HepG2 (cell line): ENCODE data around the gene RPEL1. TPM values are rescaled to one million over a fixed set of nuclear protein-coding genes. Genes with fewer than 3 reads are reported as not detected.

Experiments
- ARHGAP35 ChIP-seq: sonication (generic); formaldehyde crosslinking; IDR thresholded peaks from 2 replicates; pipeline ENCODE4 v1.9.0; 2022; ENCODE audit warnings: mild to moderate bottlenecking, inconsistent platforms, moderate library complexity, missing genetic modification reagents, borderline replicate concordance
- ATF1 ChIP-seq: IDR thresholded peaks from 2 replicates; pipeline ENCODE4 v1.6.1; 2016; ENCODE audit warnings: mild to moderate bottlenecking, control low read depth
- DNMT1 ChIP-seq: sonication (generic); formaldehyde crosslinking; IDR thresholded peaks from 2 replicates; pipeline ENCODE4 v1.5.1; 2020; ENCODE audit warnings: mild to moderate bottlenecking, missing genetic modification reagents
- ELK4 ChIP-seq: sonication (generic); formaldehyde crosslinking; IDR thresholded peaks from 2 replicates; pipeline ENCODE4 v1.9.0; 2021; ENCODE audit warnings: missing genetic modification reagents, borderline replicate concordance
- FOXJ3 ChIP-seq: sonication (generic); formaldehyde crosslinking; IDR thresholded peaks from 2 replicates; pipeline ENCODE4 v1.4.0; 2020; ENCODE audit warnings: missing genetic modification reagents, mild to moderate bottlenecking, borderline replicate concordance
- GLI4 ChIP-seq: sonication (generic); formaldehyde crosslinking; IDR thresholded peaks from 2 replicates; pipeline ENCODE4 v1.5.1; 2020; ENCODE audit warnings: missing genetic modification reagents, mild to moderate bottlenecking, moderate library complexity, borderline replicate concordance
- GRHL1 ChIP-seq: sonication (generic); formaldehyde crosslinking; conservative IDR thresholded peaks from 2 replicates; pipeline ENCODE4 v1.8.0; 2022; ENCODE audit warnings: missing genetic modification reagents
- HNF4G ChIP-seq, 2 experiments: sonication (generic) in 1 of 2; formaldehyde crosslinking in 1 of 2; IDR thresholded peaks; 2 replicates each; pipeline versions ENCODE4 v1.4.0 to v1.6.1; 2011 to 2020; ENCODE audit warnings: borderline replicate concordance in 2 of 2, low read depth in 2 of 2, mild to moderate bottlenecking in 2 of 2, low read length in 1 of 2, missing genetic modification reagents in 1 of 2, moderate library complexity in 1 of 2
- IKZF1 ChIP-seq: fragments of 450-650 bp; IDR thresholded peaks from 2 replicates; pipeline ENCODE4 v1.7.1; 2016
- KMT2B ChIP-seq: IDR thresholded peaks from 2 replicates; pipeline ENCODE4 v1.6.1; 2016; ENCODE audit warnings: missing genetic modification reagents, missing compliant biosample characterization
- MTA3 ChIP-seq: sonication (generic); formaldehyde crosslinking; IDR thresholded peaks from 2 replicates; pipeline ENCODE4 v1.4.0; 2020; ENCODE audit warnings: missing genetic modification reagents
- NR2C2 ChIP-seq: sonication (generic); formaldehyde crosslinking; IDR thresholded peaks from 2 replicates; pipeline ENCODE4 v1.4.0; 2020; ENCODE audit warnings: missing genetic modification reagents, mild to moderate bottlenecking, moderate library complexity, borderline replicate concordance
- PRMT3 ChIP-seq: sonication (generic); formaldehyde crosslinking; IDR thresholded peaks from 2 replicates; pipeline ENCODE4 v1.8.1; 2022; ENCODE audit warnings: low read depth, mild to moderate bottlenecking, moderate library complexity, missing genetic modification reagents, borderline replicate concordance
- TAF1 ChIP-seq: sonication (generic); formaldehyde crosslinking; IDR thresholded peaks from 2 replicates; pipeline ENCODE4 v1.4.0; 2020; ENCODE audit warnings: missing genetic modification reagents
- ZFP36 ChIP-seq: fragments of 150-350 bp; IDR thresholded peaks from 2 replicates; pipeline ENCODE4 v1.6.1; 2018; ENCODE audit warnings: borderline replicate concordance, low read length, low read depth; ENCODE audit not compliant: partially characterized antibody
- ZFP41 ChIP-seq: sonication (generic); formaldehyde crosslinking; IDR thresholded peaks from 2 replicates; pipeline ENCODE4 v1.4.0; 2020; ENCODE audit warnings: mild to moderate bottlenecking, missing genetic modification reagents, borderline replicate concordance
- ZMYM3 ChIP-seq: sonication (generic); formaldehyde crosslinking; IDR thresholded peaks from 2 replicates; pipeline ENCODE4 v1.5.1; 2020; ENCODE audit warnings: mild to moderate bottlenecking, missing genetic modification reagents
- ZNF207 ChIP-seq: fragments of 450-650 bp; IDR thresholded peaks from 2 replicates; pipeline ENCODE4 v1.6.1; 2016; ENCODE audit warnings: antibody characterized with exemption, borderline replicate concordance
- ZNF281 ChIP-seq: sonication (generic); formaldehyde crosslinking; IDR thresholded peaks from 2 replicates; pipeline ENCODE4 v1.4.0; 2020; ENCODE audit warnings: missing genetic modification reagents, borderline replicate concordance
- ZNF775 ChIP-seq: sonication (generic); formaldehyde crosslinking; IDR thresholded peaks from 2 replicates; pipeline ENCODE4 v1.4.0; 2020; ENCODE audit warnings: missing genetic modification reagents, mild to moderate bottlenecking, moderate library complexity, borderline replicate concordance
- ZNF788 ChIP-seq: sonication (generic); formaldehyde crosslinking; IDR thresholded peaks from 2 replicates; pipeline ENCODE4 v1.5.0; 2020; ENCODE audit warnings: mild to moderate bottlenecking, missing genetic modification reagents, borderline replicate concordance
- polyA plus RNA-seq, 8 experiments: library from polyadenylated mRNA; depleted of rRNA in 3 of 8; stranded (reverse) in 7 of 8; unstranded in 1 of 8; fragments of >200 nt; fragmentation: Illumina TruSeq in 4 of 8; extraction: Trizol in 4 of 8; gene quantifications; 2 replicates each; pipeline versions ENCODE4 v1.2.1 to v1.2.3, GENCODE V29; 2011 to 2016; ENCODE audit warnings: low read depth in 4 of 8, missing spikeins in 1 of 8, mixed read lengths in 1 of 8; ENCODE audit not compliant: insufficient read depth in 1 of 8
- total RNA-seq, 5 experiments: library from RNA; depleted of rRNA; stranded (reverse); fragments of >200 nt; fragmentation: Illumina TruSeq; extraction: Trizol; gene quantifications; 2 replicates each; pipeline ENCODE4 v1.2.3, GENCODE V29; 2016; ENCODE audit warnings: low read depth in 1 of 5

The RPEL1 gene
- total and polyA plus RNA-seq, 2 of the 13 experiments (the other 11 are each of a cell fraction or from before 2014, with no cell fraction given): 0.04 to 0.07 TPM

- TF ChIP-seq ZMYM3 (CRISPR knock-in tag): no peak
- TF ChIP-seq TAF1 (CRISPR knock-in tag): no peak
- no peak for TF ChIP-seq KMT2B (CRISPR knock-in tag)
- no peak for TF ChIP-seq ELK4 (CRISPR knock-in tag)
- no peak for TF ChIP-seq IKZF1
- no peak for TF ChIP-seq ATF1 (CRISPR knock-in tag)
- TF ChIP-seq ZNF207: no peak
- TF ChIP-seq PRMT3: no peak
- no peak for TF ChIP-seq ZNF775 (CRISPR knock-in tag)
- TF ChIP-seq ZFP41 (CRISPR knock-in tag): no peak
- peak; percentile 35; the same call in 1 of the 2 replicates for TF ChIP-seq ZNF281 (CRISPR knock-in tag)
- no peak for TF ChIP-seq ARHGAP35
- no peak for TF ChIP-seq GLI4
- no peak for TF ChIP-seq HNF4G (IDR thresholded peaks at IDR 0.05; ENCODE audit: borderline replicate concordance, low read depth, low read length)
- no peak for TF ChIP-seq HNF4G (CRISPR knock-in tag; IDR thresholded peaks at IDR 0.05; ENCODE audit: borderline replicate concordance, low read depth)
- no peak for TF ChIP-seq MTA3
- TF ChIP-seq NR2C2: no peak
- TF ChIP-seq GRHL1 (CRISPR knock-in tag): no peak
- TF ChIP-seq ZNF788: no peak
- TF ChIP-seq DNMT1: no peak
- TF ChIP-seq ZFP36: no peak
- TF ChIP-seq FOXJ3 (CRISPR knock-in tag): no peak
These were observed 33.2 kb downstream of the RPEL1 start (continued) for GRCh38 chr10:103278862-103279298.
